H9 (cell line): Measurements from ENCODE around the gene REXO2. TPM values are rescaled to one million over a fixed set of nuclear protein-coding genes. Genes with fewer than 3 reads are reported as not detected.

Experiments used
- DNase-seq: peaks from one replicate; pipeline ENCODE4 v3.0.0-alpha.2; 2017
- H2AFZ ChIP-seq: one replicate; pipeline ENCODE4 v1.6.1; 2013; ENCODE audit warnings: mild to moderate bottlenecking, low read length, control low read depth, moderate library complexity
- H2AK5ac ChIP-seq: 2 replicates; pipeline ENCODE4 v1.6.1; 2013; ENCODE audit warnings: low read length, control low read depth, mixed read lengths; ENCODE audit not compliant: insufficient read length
- H2BK120ac ChIP-seq: one replicate; pipeline ENCODE4 v1.6.1; 2013; ENCODE audit warnings: low read depth, mild to moderate bottlenecking, low read length, control low read depth, inconsistent platforms; ENCODE audit not compliant: poor library complexity, severe bottlenecking
- H2BK12ac ChIP-seq: 2 replicates; pipeline ENCODE4 v1.6.1; 2013; ENCODE audit warnings: low read length, control low read depth, mixed read lengths, low read depth; ENCODE audit not compliant: insufficient read length
- H2BK15ac ChIP-seq: 2 replicates; pipeline ENCODE4 v1.6.1; 2013; ENCODE audit warnings: low read depth, low read length, control low read depth
- H2BK20ac ChIP-seq: one replicate; pipeline ENCODE4 v1.6.1; 2013; ENCODE audit warnings: low read depth, mild to moderate bottlenecking, low read length, control low read depth, inconsistent platforms; ENCODE audit not compliant: poor library complexity, severe bottlenecking
- H2BK5ac ChIP-seq: 2 replicates; pipeline ENCODE4 v1.6.1; 2013; ENCODE audit warnings: low read length, control low read depth, mixed read lengths; ENCODE audit not compliant: insufficient read length
- H3K14ac ChIP-seq: 2 replicates; pipeline ENCODE4 v1.6.1; 2013; ENCODE audit warnings: low read length, control low read depth; ENCODE audit not compliant: insufficient read depth
- H3K18ac ChIP-seq: 2 replicates; pipeline ENCODE4 v1.6.1; 2013; ENCODE audit warnings: low read depth, mild to moderate bottlenecking, mixed read lengths, low read length, control low read depth; ENCODE audit not compliant: insufficient read length
- H3K23ac ChIP-seq: 2 replicates; pipeline ENCODE4 v1.6.1; 2013; ENCODE audit warnings: low read length, control low read depth, mixed read lengths, low read depth; ENCODE audit not compliant: insufficient read length
- H3K23me2 ChIP-seq: 2 replicates; pipeline ENCODE4 v1.6.1; 2013; ENCODE audit warnings: low read depth, mild to moderate bottlenecking, mixed read lengths, low read length, control low read depth; ENCODE audit not compliant: insufficient read length, poor library complexity, severe bottlenecking
- H3K27ac ChIP-seq: 2 replicates; pipeline ENCODE4 v1.5.1; 2013; ENCODE audit warnings: low read length, control low read depth, mixed read lengths, low read depth; ENCODE audit not compliant: insufficient read length
- H3K27me3 ChIP-seq: 2 replicates; pipeline ENCODE4 v1.6.1; 2013; ENCODE audit warnings: low read length, control low read depth, inconsistent platforms; ENCODE audit not compliant: insufficient read depth
- H3K4ac ChIP-seq: 2 replicates; pipeline ENCODE4 v1.6.1; 2013; ENCODE audit warnings: low read depth, mild to moderate bottlenecking, control low read depth, inconsistent platforms, low read length, moderate library complexity
- H3K4me1 ChIP-seq: 2 replicates; pipeline ENCODE4 v1.6.1; 2013; ENCODE audit warnings: low read length, control low read depth, inconsistent platforms; ENCODE audit not compliant: insufficient read depth
- H3K4me2 ChIP-seq: 2 replicates; pipeline ENCODE4 v1.6.1; 2013; ENCODE audit warnings: low read length, control low read depth, mixed read lengths; ENCODE audit not compliant: insufficient read length, insufficient read depth
- H3K56ac ChIP-seq: 2 replicates; pipeline ENCODE4 v1.6.1; 2013; ENCODE audit warnings: low read depth, mild to moderate bottlenecking, mixed read lengths, low read length, control low read depth; ENCODE audit not compliant: insufficient read length
- H3K79me1 ChIP-seq: 2 replicates; pipeline ENCODE4 v1.6.1; 2013; ENCODE audit warnings: low read depth, mild to moderate bottlenecking, moderate library complexity, low read length, control low read depth, inconsistent platforms; ENCODE audit not compliant: insufficient read depth, poor library complexity, severe bottlenecking
- H3K79me2 ChIP-seq: 2 replicates; pipeline ENCODE4 v1.6.1; 2013; ENCODE audit warnings: low read length, control low read depth, inconsistent platforms; ENCODE audit not compliant: insufficient read depth
- H3K9ac ChIP-seq: 2 replicates; pipeline ENCODE4 v1.6.1; 2013; ENCODE audit warnings: low read length, control low read depth, mixed read lengths; ENCODE audit not compliant: insufficient read length; ENCODE audit errors: extremely low read depth
- H3K9me3 ChIP-seq: one replicate; pipeline ENCODE4 v1.6.1; 2013; ENCODE audit warnings: low read depth, low read length, inconsistent platforms; ENCODE audit not compliant: control insufficient read depth
- H3T11ph ChIP-seq: one replicate; pipeline ENCODE4 v1.6.1; 2013; ENCODE audit warnings: mild to moderate bottlenecking, low read length, control low read depth, inconsistent platforms
- H4K20me1 ChIP-seq: one replicate; pipeline ENCODE4 v1.6.1; 2013; ENCODE audit not compliant: control insufficient read depth, insufficient read length, insufficient read depth
- H4K5ac ChIP-seq: 2 replicates; pipeline ENCODE4 v1.6.1; 2013; ENCODE audit warnings: low read depth, mild to moderate bottlenecking, mixed read lengths, low read length, control low read depth; ENCODE audit not compliant: insufficient read length
- H4K8ac ChIP-seq: replicated peaks from 2 replicates; pipeline ENCODE4 v1.6.1; 2013; ENCODE audit warnings: low read length, control low read depth, mixed read lengths, low read depth; ENCODE audit not compliant: insufficient read length
- H4K91ac ChIP-seq: 2 replicates; pipeline ENCODE4 v1.6.1; 2013; ENCODE audit warnings: low read depth, mild to moderate bottlenecking, moderate library complexity, mixed read lengths, low read length, control low read depth; ENCODE audit not compliant: insufficient read length
- H3K27ac Mint-ChIP-seq, 3 experiments: 2 replicates in 2 of 3; 3 replicates in 1 of 3; pipeline ENCODE4 v1.8.0; 2020 to 2021; ENCODE audit warnings: mixed read lengths in 3 of 3, mild to moderate bottlenecking in 1 of 3, moderate library complexity in 1 of 3
- H3K27me3 Mint-ChIP-seq: 2 replicates; pipeline ENCODE4 v1.8.0; 2021; ENCODE audit warnings: low read depth, mild to moderate bottlenecking, moderate library complexity, mixed read lengths
- H3K36me3 Mint-ChIP-seq, 3 experiments: 2 replicates in 2 of 3; 3 replicates in 1 of 3; pipeline ENCODE4 v1.8.0; 2020 to 2021; ENCODE audit warnings: low read depth in 3 of 3, mixed read lengths in 3 of 3; ENCODE audit not compliant: insufficient read depth in 1 of 3
- H3K4me1 Mint-ChIP-seq, 2 experiments: 2 replicates each; pipeline ENCODE4 v1.8.0; 2020; ENCODE audit warnings: mixed read lengths in 2 of 2
- H3K4me3 Mint-ChIP-seq, 2 experiments: 2 replicates in 1 of 2; 3 replicates in 1 of 2; pipeline ENCODE4 v1.8.0; 2020 to 2021; ENCODE audit warnings: mild to moderate bottlenecking in 2 of 2, mixed read lengths in 2 of 2, moderate library complexity in 1 of 2
- H3K9me3 Mint-ChIP-seq, 2 experiments: 2 replicates in 1 of 2; 3 replicates in 1 of 2; pipeline ENCODE4 v1.8.0; 2020; ENCODE audit warnings: mild to moderate bottlenecking in 2 of 2, mixed read lengths in 2 of 2, moderate library complexity in 1 of 2
- WGBS: extraction: QIAGEN DNeasy Blood & Tissue Kit; methylation state at CpG from one replicate; pipeline ENCODE4 v1.1.7; 2013; ENCODE audit warnings: missing lambda C conversion rate, low lambda C conversion rate, mixed read lengths; ENCODE audit not compliant: insufficient read length; ENCODE audit errors: extremely low coverage; 5-methylcytosine and 5-hydroxymethylcytosine counted together
- total RNA-seq: library from RNA; stranded (reverse); gene quantifications from 2 replicates; pipeline ENCODE4 v1.2.1, GENCODE V29; 2021
- TF ChIP-seq, protein P1 (sequence below): fragments of 200-600 bp; sonication (generic); conservative IDR thresholded peaks from 3 replicates; pipeline ENCODE4 v1.8.0; 2021; ENCODE audit warnings: antibody characterized with exemption, mild to moderate bottlenecking

Gene REXO2
- total RNA-seq, 1 experiment from 2014 or later: 92.8 TPM

DNA sequence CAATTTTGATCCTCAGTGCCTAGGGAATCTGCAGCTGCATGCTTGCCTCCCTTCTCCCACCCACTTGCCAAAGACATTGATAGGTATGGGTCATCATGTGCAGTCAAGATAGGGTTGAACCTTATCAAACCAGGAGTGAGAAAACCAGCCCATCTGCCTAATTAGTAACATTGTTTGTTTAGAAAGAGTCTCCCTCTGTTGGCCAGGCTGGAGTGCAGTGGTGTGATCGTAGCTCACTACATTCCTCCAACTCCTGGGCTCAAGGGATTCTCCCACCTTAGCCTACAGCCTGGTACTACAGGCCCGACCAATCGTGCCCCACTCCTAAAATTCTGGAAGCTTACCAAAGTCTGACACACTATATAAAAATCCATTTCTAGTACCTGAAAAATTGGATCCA lies 43.5 kb upstream of the REXO2 start:
- H2BK12ac ChIP-seq: no peak overlapping the region
- no peak overlapping the region for H2BK120ac ChIP-seq
- no peak overlapping the region for H2BK20ac ChIP-seq
- H3K9me3 ChIP-seq: no peaks in the 10 kb centered on the region
- no peak overlapping the region; a peak in 2 of 7 replicates for H3K27ac Mint-ChIP-seq
- no peak overlapping the region for H3K9ac ChIP-seq
- no peak overlapping the region for H2AK5ac ChIP-seq
- H3K4me1 Mint-ChIP-seq: peaks cover 33 to 35% of the 10 kb centered on the region in 2 experiments
- H3K79me1 ChIP-seq: no peaks in the 10 kb centered on the region
- H3K23ac ChIP-seq: no peak overlapping the region
- no peaks in the 10 kb centered on the region for H4K20me1 ChIP-seq
- TF ChIP-seq, protein P1, sequence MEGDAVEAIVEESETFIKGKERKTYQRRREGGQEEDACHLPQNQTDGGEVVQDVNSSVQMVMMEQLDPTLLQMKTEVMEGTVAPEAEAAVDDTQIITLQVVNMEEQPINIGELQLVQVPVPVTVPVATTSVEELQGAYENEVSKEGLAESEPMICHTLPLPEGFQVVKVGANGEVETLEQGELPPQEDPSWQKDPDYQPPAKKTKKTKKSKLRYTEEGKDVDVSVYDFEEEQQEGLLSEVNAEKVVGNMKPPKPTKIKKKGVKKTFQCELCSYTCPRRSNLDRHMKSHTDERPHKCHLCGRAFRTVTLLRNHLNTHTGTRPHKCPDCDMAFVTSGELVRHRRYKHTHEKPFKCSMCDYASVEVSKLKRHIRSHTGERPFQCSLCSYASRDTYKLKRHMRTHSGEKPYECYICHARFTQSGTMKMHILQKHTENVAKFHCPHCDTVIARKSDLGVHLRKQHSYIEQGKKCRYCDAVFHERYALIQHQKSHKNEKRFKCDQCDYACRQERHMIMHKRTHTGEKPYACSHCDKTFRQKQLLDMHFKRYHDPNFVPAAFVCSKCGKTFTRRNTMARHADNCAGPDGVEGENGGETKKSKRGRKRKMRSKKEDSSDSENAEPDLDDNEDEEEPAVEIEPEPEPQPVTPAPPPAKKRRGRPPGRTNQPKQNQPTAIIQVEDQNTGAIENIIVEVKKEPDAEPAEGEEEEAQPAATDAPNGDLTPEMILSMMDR: peak; percentile 70
- H3K18ac ChIP-seq: no peak overlapping the region
- H2AFZ ChIP-seq: no peak overlapping the region
- DNase-seq: peak; percentile 67
- no peaks in the 10 kb centered on the region; the same call in 1 of the 2 replicates for H3K4me1 ChIP-seq
- H3K4me3 Mint-ChIP-seq: no peak overlapping the region
- peaks cover 4% of the 10 kb centered on the region for H3K23me2 ChIP-seq
- no peak overlapping the region for H3K4ac ChIP-seq
- no peak overlapping the region for H3K14ac ChIP-seq
- no peak overlapping the region for H2BK15ac ChIP-seq
- H3K4me2 ChIP-seq: no peak overlapping the region
- H3K79me2 ChIP-seq: 0 out of 2 replicates have a peak, but pooled peaks cover 1% of the 10 kb centered on the region
- H3K36me3 Mint-ChIP-seq: no peaks in the 10 kb centered on the region; a peak in 1 of 7 replicates
- no peak overlapping the region for H4K91ac ChIP-seq
- no peak overlapping the region for H3K56ac ChIP-seq
- no CpG with 5 or more reads among the region's 3 CpGs for WGBS
- no peaks in the 10 kb centered on the region for H3K27me3 ChIP-seq
- H2BK5ac ChIP-seq: no peak overlapping the region
- H4K8ac ChIP-seq: no peak overlapping the region
- no peaks in the 10 kb centered on the region for H3K27me3 Mint-ChIP-seq
- H3K9me3 Mint-ChIP-seq: no peaks in the 10 kb centered on the region
- H4K5ac ChIP-seq: no peak overlapping the region
- no peak overlapping the region for H3K27ac ChIP-seq
- H3T11ph ChIP-seq: no peak overlapping the region
